NB4 (cell line): Measurements from ENCODE around the gene EGFL7.

ENCODE experiments used
- DNase-seq: peaks from one replicate; pipeline ENCODE4 v3.0.0; 2010; ENCODE audit warnings: low read depth
- H3K4me3 ChIP-seq: one replicate; pipeline ENCODE4 v1.5.1; 2011; ENCODE audit warnings: mild to moderate bottlenecking, low read depth, low read length, moderate library complexity
- MYC ChIP-seq: IDR thresholded peaks from 2 replicates; pipeline ENCODE4 v1.6.1; 2011; ENCODE audit warnings: low read depth, low read length
- POLR2A ChIP-seq: IDR thresholded peaks from 2 replicates; pipeline ENCODE4 v1.6.1; 2011; ENCODE audit warnings: mild to moderate bottlenecking; ENCODE audit not compliant: insufficient read length; ENCODE audit errors: extremely low read depth
- TF ChIP-seq, protein P1 (sequence below): IDR thresholded peaks from one replicate; pipeline ENCODE4 v1.5.1; 2012; ENCODE audit warnings: low read depth, low read length
- TF ChIP-seq, protein P2 (sequence below): IDR thresholded peaks from 2 replicates; pipeline ENCODE4 v1.6.1; 2011; ENCODE audit warnings: low read depth, low read length

Gene EGFL7

DNA sequence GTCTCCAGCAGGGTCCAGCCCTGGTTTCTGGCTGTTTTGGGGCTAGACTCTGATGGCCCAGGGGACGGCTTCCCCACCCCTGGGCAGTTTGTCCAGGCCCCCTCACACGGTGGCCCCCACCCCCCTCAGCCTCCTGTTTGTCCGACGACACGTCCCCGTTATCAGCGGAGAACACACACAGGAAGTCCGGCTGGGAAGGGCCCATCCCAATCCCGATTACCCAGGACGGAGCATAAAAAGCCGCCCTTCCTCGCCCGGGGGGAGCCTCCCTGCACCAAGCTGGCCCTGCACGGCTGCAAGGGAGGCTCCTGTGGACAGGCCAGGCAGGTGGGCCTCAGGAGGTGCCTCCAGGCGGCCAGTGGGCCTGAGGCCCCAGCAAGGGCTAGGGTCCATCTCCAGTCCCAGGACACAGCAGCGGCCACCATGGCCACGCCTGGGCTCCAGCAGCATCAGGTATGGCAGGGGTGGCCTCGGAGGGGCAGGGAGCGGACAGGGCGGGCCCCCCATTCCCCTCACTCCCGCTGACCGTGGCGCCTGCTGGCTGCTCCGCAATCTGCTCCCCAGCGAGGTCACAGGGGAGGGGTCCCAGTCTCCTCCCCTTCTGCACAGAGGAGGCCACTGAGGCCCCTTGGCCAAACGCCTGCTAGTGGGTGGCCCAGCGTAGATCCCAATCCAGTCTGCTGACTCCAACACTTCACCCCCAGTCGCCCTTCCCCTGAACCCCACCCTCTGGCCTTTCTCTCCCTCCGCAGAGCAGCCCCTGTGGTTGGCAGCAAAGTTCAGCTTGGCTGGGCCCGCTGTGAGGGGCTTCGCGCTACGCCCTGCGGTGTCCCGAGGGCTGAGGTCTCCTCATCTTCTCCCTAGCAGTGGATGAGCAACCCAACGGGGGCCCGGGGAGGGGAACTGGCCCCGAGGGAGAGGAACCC lies at the start of gene EGFL7:
Gene EGFL7, plus strand, starts transcription at position 261 of the 926 bp plus-strand sequence. CDS start 5,367 bp downstream, outside the sequence.
- no peak for DNase-seq
- TF ChIP-seq POLR2A (no peak), MYC (no peak)
- TF ChIP-seq, protein P1, sequence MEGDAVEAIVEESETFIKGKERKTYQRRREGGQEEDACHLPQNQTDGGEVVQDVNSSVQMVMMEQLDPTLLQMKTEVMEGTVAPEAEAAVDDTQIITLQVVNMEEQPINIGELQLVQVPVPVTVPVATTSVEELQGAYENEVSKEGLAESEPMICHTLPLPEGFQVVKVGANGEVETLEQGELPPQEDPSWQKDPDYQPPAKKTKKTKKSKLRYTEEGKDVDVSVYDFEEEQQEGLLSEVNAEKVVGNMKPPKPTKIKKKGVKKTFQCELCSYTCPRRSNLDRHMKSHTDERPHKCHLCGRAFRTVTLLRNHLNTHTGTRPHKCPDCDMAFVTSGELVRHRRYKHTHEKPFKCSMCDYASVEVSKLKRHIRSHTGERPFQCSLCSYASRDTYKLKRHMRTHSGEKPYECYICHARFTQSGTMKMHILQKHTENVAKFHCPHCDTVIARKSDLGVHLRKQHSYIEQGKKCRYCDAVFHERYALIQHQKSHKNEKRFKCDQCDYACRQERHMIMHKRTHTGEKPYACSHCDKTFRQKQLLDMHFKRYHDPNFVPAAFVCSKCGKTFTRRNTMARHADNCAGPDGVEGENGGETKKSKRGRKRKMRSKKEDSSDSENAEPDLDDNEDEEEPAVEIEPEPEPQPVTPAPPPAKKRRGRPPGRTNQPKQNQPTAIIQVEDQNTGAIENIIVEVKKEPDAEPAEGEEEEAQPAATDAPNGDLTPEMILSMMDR: no peak
- TF ChIP-seq, protein P2, sequence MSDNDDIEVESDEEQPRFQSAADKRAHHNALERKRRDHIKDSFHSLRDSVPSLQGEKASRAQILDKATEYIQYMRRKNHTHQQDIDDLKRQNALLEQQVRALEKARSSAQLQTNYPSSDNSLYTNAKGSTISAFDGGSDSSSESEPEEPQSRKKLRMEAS: no peak
- H3K4me3 ChIP-seq: no peak within 1 kb of the TSS

DNA sequence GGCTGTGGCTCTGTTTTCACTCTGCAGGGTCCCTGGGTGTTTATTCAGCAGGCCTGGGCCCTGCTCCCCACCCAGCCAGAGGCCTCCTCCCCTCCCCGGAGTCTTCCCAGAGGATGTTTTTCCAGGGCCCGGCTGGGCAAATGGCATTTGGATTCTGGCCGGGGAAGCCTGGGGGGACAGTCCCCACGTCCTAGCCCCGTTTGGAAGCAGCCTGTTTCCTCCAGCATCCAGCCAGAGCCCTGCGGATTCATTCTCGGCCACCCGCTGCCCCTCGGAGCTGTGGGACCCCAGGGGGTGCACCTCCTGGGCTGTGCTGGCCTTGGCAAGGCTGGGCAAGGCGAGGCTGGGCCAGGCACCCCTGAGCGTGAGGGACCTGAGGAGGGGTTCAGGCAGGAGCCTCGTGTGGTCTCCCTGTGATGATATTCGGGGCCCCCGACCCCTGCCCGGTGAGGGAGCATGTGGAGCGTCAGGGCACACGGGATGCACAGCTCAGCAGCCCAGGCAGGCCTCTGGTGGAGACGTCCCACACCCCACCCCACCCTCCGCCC lies 48.8 kb upstream of the EGFL7 start:
- TF ChIP-seq POLR2A (no peak), MYC (no peak)
- TF ChIP-seq, protein P1: no peak
- TF ChIP-seq, protein P2: no peak
- H3K4me3 ChIP-seq: no peak overlapping the region
- no peak for DNase-seq

DNA sequence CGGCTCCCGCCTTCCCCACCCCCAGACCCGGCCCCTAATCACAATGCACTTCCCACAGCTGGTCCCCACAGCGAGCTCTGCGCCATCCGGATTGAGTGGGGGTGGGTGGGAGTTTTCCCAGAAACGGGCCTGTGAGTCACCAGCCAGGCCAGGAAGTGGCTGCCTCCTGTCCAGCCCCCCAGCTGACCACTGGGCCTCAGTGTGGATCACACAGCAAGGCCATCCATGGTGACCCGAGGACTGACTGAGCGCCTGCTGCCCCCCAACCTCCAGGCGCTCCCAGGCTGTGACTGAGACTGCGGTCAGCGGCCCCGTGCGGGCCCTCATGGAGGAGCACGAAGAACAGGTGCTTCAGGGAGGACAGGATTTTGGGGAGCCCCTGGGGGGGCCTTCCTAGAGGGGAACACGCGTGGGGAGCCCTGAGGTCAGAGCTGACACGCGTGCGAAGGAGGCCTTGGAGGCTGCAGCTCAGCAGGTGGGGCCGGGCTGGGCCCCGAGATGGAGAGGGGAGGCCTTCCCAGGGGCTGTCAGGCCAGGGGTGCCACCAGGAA lies 48.3 kb upstream of the EGFL7 start:
- H3K4me3 ChIP-seq: no peak overlapping the region
- DNase-seq: no peak
- TF ChIP-seq, protein P2: no peak

DNA sequence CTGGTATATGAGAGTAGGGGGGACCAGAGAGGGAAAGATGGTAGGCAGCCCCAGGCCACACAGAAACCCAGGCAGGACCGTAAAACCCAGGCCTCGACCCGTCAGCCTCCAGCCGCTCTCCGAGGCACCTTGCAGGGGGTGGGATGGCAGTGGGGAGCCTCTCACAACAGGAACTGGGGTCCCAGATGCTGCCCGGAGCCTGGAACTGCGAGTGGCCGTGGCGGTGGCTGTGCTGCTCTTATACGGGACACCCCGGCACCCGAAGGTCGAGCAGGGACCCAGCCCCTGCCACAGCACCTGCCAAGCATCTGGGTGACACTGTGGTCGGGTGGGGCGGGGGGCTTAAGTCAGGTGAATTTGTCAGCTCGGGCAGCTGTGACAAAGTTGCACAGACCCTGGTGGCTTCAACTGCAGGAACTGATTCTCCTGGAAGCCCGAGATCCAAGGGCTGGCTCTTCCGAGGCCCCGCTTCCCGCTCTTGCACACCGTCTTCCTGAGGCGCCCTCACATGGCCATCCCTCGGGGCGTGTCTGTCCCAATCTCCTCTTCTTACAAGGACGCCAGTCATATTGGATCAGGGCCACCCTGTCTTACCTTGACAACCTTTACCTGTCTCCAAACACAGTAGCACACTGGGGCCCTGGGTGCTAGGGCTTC lies 47.6 kb upstream of the EGFL7 start:
- DNase-seq: no peak
- TF ChIP-seq, protein P1: no peak
- TF ChIP-seq, protein P2: no peak
- TF ChIP-seq MYC (no peak), POLR2A (no peak)
- H3K4me3 ChIP-seq: no peak overlapping the region

DNA sequence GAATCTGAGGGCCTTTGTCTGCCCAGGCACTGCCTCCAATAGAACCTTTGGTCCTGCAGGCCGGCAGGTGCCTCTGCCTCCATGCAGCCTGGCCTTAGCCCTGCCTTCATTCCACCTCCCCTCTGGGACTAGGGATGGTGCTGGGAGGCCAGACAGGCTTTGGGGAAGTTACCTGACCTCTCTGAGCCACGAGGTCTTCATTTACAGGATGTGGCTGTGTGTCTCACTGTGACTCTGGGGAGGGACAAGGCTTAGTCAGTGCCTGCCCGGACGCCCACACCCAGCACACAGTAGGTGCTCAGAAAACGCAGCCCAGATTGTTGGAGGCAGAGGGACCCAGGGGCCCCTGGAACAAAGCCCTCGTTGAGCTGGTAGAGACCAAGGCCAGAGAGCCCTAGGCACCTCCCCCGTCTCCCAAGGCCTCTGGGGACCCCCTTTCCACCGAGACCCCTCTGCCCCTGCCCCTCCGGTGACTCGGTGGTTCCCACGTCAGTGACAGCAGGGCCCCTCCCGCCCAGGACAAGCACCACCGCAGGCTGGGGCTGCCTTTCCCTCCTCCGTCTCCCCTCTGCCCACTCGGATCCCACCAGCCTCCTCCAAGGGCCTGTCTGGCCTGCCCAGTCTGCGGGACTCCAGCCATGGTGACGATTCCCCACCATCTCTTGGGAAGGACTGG lies 46.9 kb upstream of the EGFL7 start:
- peak; percentile 83 for DNase-seq
- no peak overlapping the region for H3K4me3 ChIP-seq
- TF ChIP-seq, protein P2: peak; percentile 49
- TF ChIP-seq, protein P1: no peak
- TF ChIP-seq POLR2A (no peak), MYC (peak; percentile 47; the same call in 1 of the 2 replicates)
